Vagina (tissue), 2 donors: ENCODE measurements around the gene IL1A. TPM values are rescaled to one million over a fixed set of nuclear protein-coding genes. Genes with fewer than 3 reads are reported as not detected.

Experiments
- DNase-seq, 2 donors: peaks; one replicate each; pipeline ENCODE4 v3.0.0-alpha.2; 2017; ENCODE audit errors: extremely low spot score in 2 of 2
- H3K27ac ChIP-seq: fragments of 200-600 bp; sonication (generic); one replicate; pipeline ENCODE4 v1.5.1; 2019
- H3K27me3 ChIP-seq: fragments of 200-600 bp; sonication (generic); one replicate; pipeline ENCODE4 v1.5.1; 2019
- H3K36me3 ChIP-seq, 2 donors: fragments of 200-600 bp; sonication (generic); one replicate each; pipeline ENCODE4 v1.5.1; 2017 to 2019
- H3K4me1 ChIP-seq: fragments of 200-600 bp; sonication (generic); one replicate; pipeline ENCODE4 v1.5.1; 2019
- H3K4me3 ChIP-seq, 2 donors: fragments of 200-600 bp; sonication (generic); 1 replicate in 1 of 2; 2 replicates in 1 of 2; pipeline ENCODE4 v1.5.1; 2016 to 2019
- H3K9me3 ChIP-seq: fragments of 200-600 bp; sonication (generic); one replicate; pipeline ENCODE4 v1.5.1; 2019
- CTCF ChIP-seq, 3 experiments: fragments of 450-650 bp in 2 of 3; fragments of 200-600 bp in 1 of 3; sonication (generic) in 1 of 3; IDR thresholded peaks; one replicate each; pipeline ENCODE4 v1.5.1; 2017 to 2019; ENCODE audit warnings: antibody characterized with exemption in 3 of 3, mild to moderate bottlenecking in 2 of 3, moderate library complexity in 2 of 3
- POLR2A ChIP-seq, 2 donors: fragments of 450-650 bp; IDR thresholded peaks; one replicate each; pipeline ENCODE4 v1.6.1; 2017; ENCODE audit warnings: antibody characterized with exemption in 2 of 2, mild to moderate bottlenecking in 2 of 2, moderate library complexity in 2 of 2
- POLR2AphosphoS5 ChIP-seq, 2 donors: sonication (generic); formaldehyde crosslinking; IDR thresholded peaks; one replicate each; pipeline ENCODE4 v1.9.0; 2017; ENCODE audit warnings: antibody characterized with exemption in 2 of 2, mild to moderate bottlenecking in 2 of 2, low read depth in 1 of 2; ENCODE audit not compliant: insufficient read depth in 1 of 2
- intact Hi-C: fragments of 100-400 bp; cut with DNase I; formaldehyde crosslinking; loops from one replicate; pipeline ENCODE4 v1.15.1; 2023
- total RNA-seq: library from RNA; depleted of rRNA; stranded (reverse); fragments of >200 nt; gene quantifications from one replicate; pipeline ENCODE4 v1.2.3, GENCODE V29; 2016

The IL1A gene
- total RNA-seq, 1 donor from 2014 or later: 0.98 TPM

- Histone ChIP-seq H3K27ac (no peak overlapping the region), H3K9me3 (no peaks in the 10 kb centered on the region), H3K4me1 (no peaks in the 10 kb centered on the region), H3K4me3 (no peak overlapping the region), H3K36me3 (no peaks in the 10 kb centered on the region), H3K27me3 (no peaks in the 10 kb centered on the region)
- intact Hi-C loops: no loop called here
- DNase-seq: no peak
- TF ChIP-seq POLR2AphosphoS5 (IDR thresholded peaks at IDR 0.05; ENCODE audit: insufficient read depth in 1 of 2, low read depth in 1 of 2) (no peak), CTCF (IDR thresholded peaks at IDR 0.05) (no peak), POLR2A (IDR thresholded peaks at IDR 0.05) (no peak)
Measured at GRCh38 chr2:112828251-112828691, 44.0 kb upstream of the IL1A start.

GRCh38 chr2:112827604-112828185 is 43.4 kb upstream of the IL1A start:
- Histone ChIP-seq H3K27ac (no peak overlapping the region), H3K36me3 (no peaks in the 10 kb centered on the region), H3K9me3 (no peaks in the 10 kb centered on the region), H3K4me1 (no peaks in the 10 kb centered on the region), H3K27me3 (no peaks in the 10 kb centered on the region), H3K4me3 (no peak overlapping the region)
- intact Hi-C loops: no loop called here
- no peak for DNase-seq
- TF ChIP-seq POLR2A (IDR thresholded peaks at IDR 0.05) (no peak), POLR2AphosphoS5 (IDR thresholded peaks at IDR 0.05; ENCODE audit: insufficient read depth in 1 of 2, low read depth in 1 of 2) (no peak), CTCF (IDR thresholded peaks at IDR 0.05) (no peak)

- Histone ChIP-seq H3K36me3 (no peaks in the 10 kb centered on the region), H3K4me3 (no peak overlapping the region), H3K4me1 (no peaks in the 10 kb centered on the region), H3K27ac (no peak overlapping the region), H3K9me3 (no peaks in the 10 kb centered on the region), H3K27me3 (no peaks in the 10 kb centered on the region)
- intact Hi-C loops: no loop called here
- TF ChIP-seq CTCF (IDR thresholded peaks at IDR 0.05) (no peak), POLR2AphosphoS5 (IDR thresholded peaks at IDR 0.05; ENCODE audit: insufficient read depth in 1 of 2, low read depth in 1 of 2) (no peak), POLR2A (IDR thresholded peaks at IDR 0.05) (no peak)
- DNase-seq: no peak
Measured at GRCh38 chr2:112827009-112827408, 42.7 kb upstream of the IL1A start.

- Histone ChIP-seq H3K36me3 (no peaks in the 10 kb centered on the region), H3K9me3 (no peaks in the 10 kb centered on the region), H3K4me3 (no peak overlapping the region), H3K4me1 (no peaks in the 10 kb centered on the region), H3K27me3 (no peaks in the 10 kb centered on the region), H3K27ac (no peak overlapping the region)
- TF ChIP-seq CTCF (IDR thresholded peaks at IDR 0.05) (no peak), POLR2AphosphoS5 (IDR thresholded peaks at IDR 0.05; ENCODE audit: insufficient read depth in 1 of 2, low read depth in 1 of 2) (no peak)
- no peak for DNase-seq
- intact Hi-C loops: no loop called here
Measured at GRCh38 chr2:112825706-112826105, 41.4 kb upstream of the IL1A start.

- no peaks in the 10 kb centered on the region for H3K9me3 ChIP-seq
- intact Hi-C loops: no loop called here
- H3K27me3 ChIP-seq: no peaks in the 10 kb centered on the region
- H3K36me3 ChIP-seq: no peaks in the 10 kb centered on the region
- H3K4me3 ChIP-seq: no peak overlapping the region
- H3K27ac ChIP-seq: no peak overlapping the region
- no peak for DNase-seq
- TF ChIP-seq POLR2AphosphoS5 (IDR thresholded peaks at IDR 0.05; ENCODE audit: insufficient read depth in 1 of 2, low read depth in 1 of 2) (no peak), POLR2A (IDR thresholded peaks at IDR 0.05) (no peak), CTCF (IDR thresholded peaks at IDR 0.05) (no peak)
- H3K4me1 ChIP-seq: no peaks in the 10 kb centered on the region
Measured at GRCh38 chr2:112824694-112825085, 40.4 kb upstream of the IL1A start.
